Neuronal stem cell (in vitro differentiated cells): Measurements from ENCODE around the gene FRMD5.

ENCODE experiments used
- DNase-seq: peaks from one replicate; pipeline ENCODE4 v3.0.0-alpha.2; 2013; ENCODE audit warnings: low spot score
- H2AFZ ChIP-seq: one replicate; pipeline ENCODE4 v1.6.1; 2013; ENCODE audit warnings: mild to moderate bottlenecking, low read length, inconsistent platforms
- H2AK5ac ChIP-seq: 2 replicates; pipeline ENCODE4 v1.6.1; 2013; ENCODE audit warnings: low read depth, mild to moderate bottlenecking, inconsistent platforms, low read length, moderate library complexity, mixed read lengths
- H2BK120ac ChIP-seq: 2 replicates; pipeline ENCODE4 v1.6.1; 2013; ENCODE audit warnings: low read depth, mild to moderate bottlenecking, inconsistent platforms, low read length, moderate library complexity, mixed read lengths
- H2BK12ac ChIP-seq: one replicate; pipeline ENCODE4 v1.6.1; 2013; ENCODE audit warnings: low read length, inconsistent platforms
- H2BK15ac ChIP-seq: 2 replicates; pipeline ENCODE4 v1.6.1; 2013; ENCODE audit warnings: mild to moderate bottlenecking, low read length, inconsistent platforms, mixed read lengths
- H2BK5ac ChIP-seq: one replicate; pipeline ENCODE4 v1.6.1; 2013; ENCODE audit warnings: inconsistent platforms, mild to moderate bottlenecking, low read length, moderate library complexity
- H3K14ac ChIP-seq: one replicate; pipeline ENCODE4 v1.6.1; 2013; ENCODE audit warnings: low read length, inconsistent platforms
- H3K18ac ChIP-seq: 2 replicates; pipeline ENCODE4 v1.6.1; 2013; ENCODE audit warnings: low read length, inconsistent platforms
- H3K23ac ChIP-seq: 2 replicates; pipeline ENCODE4 v1.6.1; 2013; ENCODE audit warnings: low read depth, mild to moderate bottlenecking, mixed read lengths, low read length, inconsistent platforms; ENCODE audit not compliant: poor library complexity
- H3K27ac ChIP-seq: replicated peaks from 3 replicates; pipeline ENCODE4 v1.5.1; 2013; ENCODE audit warnings: low read length, inconsistent platforms
- H3K27me3 ChIP-seq, 3 experiments: 2 replicates each; pipeline ENCODE4 v1.6.1; 2013; ENCODE audit warnings: low read length in 3 of 3, mild to moderate bottlenecking in 2 of 3, inconsistent platforms in 1 of 3, low read depth in 1 of 3, mixed read lengths in 1 of 3, moderate library complexity in 1 of 3; ENCODE audit not compliant: control insufficient read depth in 3 of 3, insufficient read depth in 3 of 3
- H3K36me3 ChIP-seq, 2 donors: replicated peaks in 1 of 2; 2 replicates each; pipeline ENCODE4 v1.6.1; 2013; ENCODE audit warnings: low read length in 2 of 2; ENCODE audit not compliant: control insufficient read depth in 2 of 2, insufficient read depth in 2 of 2
- H3K4ac ChIP-seq: 2 replicates; pipeline ENCODE4 v1.6.1; 2013; ENCODE audit warnings: inconsistent platforms, mild to moderate bottlenecking, low read length, moderate library complexity
- H3K4me1 ChIP-seq, 2 donors: 1 replicate in 1 of 2; 2 replicates in 1 of 2; pipeline ENCODE4 v1.6.1; 2013; ENCODE audit warnings: low read length in 2 of 2, low read depth in 1 of 2; ENCODE audit not compliant: control insufficient read depth in 2 of 2, insufficient read depth in 1 of 2
- H3K4me2 ChIP-seq: one replicate; pipeline ENCODE4 v1.6.1; 2013; ENCODE audit warnings: mild to moderate bottlenecking, low read length, inconsistent platforms; ENCODE audit not compliant: insufficient read depth, poor library complexity, severe bottlenecking
- H3K4me3 ChIP-seq, 2 donors: 2 replicates each; pipeline ENCODE4 v1.5.1; 2013; ENCODE audit warnings: low read length in 2 of 2, mild to moderate bottlenecking in 2 of 2, inconsistent platforms in 1 of 2, moderate library complexity in 1 of 2
- H3K79me1 ChIP-seq: one replicate; pipeline ENCODE4 v1.6.1; 2013; ENCODE audit warnings: low read depth, mild to moderate bottlenecking, inconsistent platforms, low read length, moderate library complexity
- H3K9ac ChIP-seq: one replicate; pipeline ENCODE4 v1.6.1; 2013; ENCODE audit warnings: mild to moderate bottlenecking, low read depth, low read length, inconsistent platforms; ENCODE audit not compliant: poor library complexity
- H3K9me3 ChIP-seq, 2 donors: replicated peaks in 1 of 2; 2 replicates each; pipeline versions ENCODE3 to v1.6.1; 2013; ENCODE audit warnings: low read length in 2 of 2, mild to moderate bottlenecking in 2 of 2, inconsistent platforms in 1 of 2, low read depth in 1 of 2, mixed read lengths in 1 of 2, moderate library complexity in 1 of 2; ENCODE audit not compliant: control insufficient read depth in 2 of 2, insufficient read depth in 1 of 2
- H4K8ac ChIP-seq: one replicate; pipeline ENCODE4 v1.6.1; 2013; ENCODE audit warnings: low read depth, mild to moderate bottlenecking, inconsistent platforms, low read length, moderate library complexity
- H4K91ac ChIP-seq: one replicate; pipeline ENCODE4 v1.6.1; 2013; ENCODE audit warnings: low read length, low read depth, mild to moderate bottlenecking, inconsistent platforms; ENCODE audit not compliant: poor library complexity
- WGBS, 2 donors: extraction: QIAGEN DNeasy Blood & Tissue Kit; methylation state at CpG; one replicate each; pipeline ENCODE4 v1.1.7; 2013; ENCODE audit warnings: missing lambda C conversion rate in 2 of 2, mixed read lengths in 1 of 2; ENCODE audit not compliant: insufficient read length in 2 of 2, insufficient replicate concordance in 1 of 2; ENCODE audit errors: extremely low coverage in 2 of 2; 5-methylcytosine and 5-hydroxymethylcytosine counted together

Gene FRMD5

GRCh38 chr15:43948691-43949325 lies 246.3 kb downstream of the FRMD5 start:
- Histone ChIP-seq H3K23ac (no peak overlapping the region), H3K4me2 (no peak overlapping the region), H3K4me1 (peaks cover 0 to 2% of the 10 kb centered on the region in 2 donors), H2BK5ac (no peak overlapping the region), H3K4ac (no peak overlapping the region), H3K36me3 (no peaks in the 10 kb centered on the region), H3K27me3 (no peaks in the 10 kb centered on the region), H3K79me1 (peaks cover 3% of the 10 kb centered on the region), H4K8ac (no peak overlapping the region), H3K4me3 (no peak overlapping the region), H2BK15ac (no peak overlapping the region), H2AK5ac (no peak overlapping the region), H2BK120ac (no peak overlapping the region), H3K18ac (no peak overlapping the region), H3K27ac (no peak overlapping the region), H3K9ac (no peak overlapping the region), H4K91ac (no peak overlapping the region), H3K9me3 (no peaks in the 10 kb centered on the region), H2AFZ (no peak overlapping the region), H3K14ac (no peak overlapping the region), H2BK12ac (no peak overlapping the region)
- no CpG with 5 or more reads among the region's 1 CpG for WGBS, 2 donors
- DNase-seq: no peak

GRCh38 chr15:43943511-43943910 lies 251.6 kb downstream of the FRMD5 start:
- Histone ChIP-seq H3K4ac (no peak overlapping the region), H3K27me3 (no peaks in the 10 kb centered on the region), H2AK5ac (no peak overlapping the region), H3K23ac (no peak overlapping the region), H2AFZ (no peak overlapping the region), H3K4me2 (no peak overlapping the region), H2BK15ac (no peak overlapping the region), H3K9me3 (no peaks in the 10 kb centered on the region), H3K27ac (no peak overlapping the region), H2BK12ac (no peak overlapping the region), H2BK5ac (no peak overlapping the region), H3K36me3 (no peaks in the 10 kb centered on the region), H3K79me1 (no peaks in the 10 kb centered on the region), H4K91ac (no peak overlapping the region), H3K14ac (no peak overlapping the region), H3K4me1 (no peaks in the 10 kb centered on the region), H2BK120ac (no peak overlapping the region), H3K18ac (no peak overlapping the region), H3K4me3 (no peak overlapping the region), H3K9ac (no peak overlapping the region), H4K8ac (no peak overlapping the region)
- no peak for DNase-seq

DNA sequence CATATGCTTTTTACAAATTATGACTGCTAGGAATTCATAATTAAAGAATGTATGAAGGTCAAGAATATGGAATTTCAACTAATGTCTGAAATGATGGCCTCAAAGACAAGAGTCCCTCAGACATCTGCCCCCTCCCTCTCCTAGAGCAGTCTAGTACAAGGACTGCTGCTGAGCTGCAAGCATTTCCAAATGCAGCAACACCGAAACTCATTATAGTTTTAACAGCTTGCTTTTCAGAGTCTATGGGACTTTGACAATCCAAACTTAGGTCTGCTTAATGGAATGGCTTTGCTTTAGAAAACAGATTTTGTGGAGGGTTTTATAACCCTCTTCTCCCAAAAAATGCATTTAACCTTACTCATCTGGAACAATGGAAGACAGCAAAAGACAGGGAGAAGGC lies 252.9 kb downstream of the FRMD5 start:
- WGBS, 2 donors: no CpG with 5 or more reads among the region's 1 CpG
- no peak overlapping the region for H3K14ac ChIP-seq

DNA sequence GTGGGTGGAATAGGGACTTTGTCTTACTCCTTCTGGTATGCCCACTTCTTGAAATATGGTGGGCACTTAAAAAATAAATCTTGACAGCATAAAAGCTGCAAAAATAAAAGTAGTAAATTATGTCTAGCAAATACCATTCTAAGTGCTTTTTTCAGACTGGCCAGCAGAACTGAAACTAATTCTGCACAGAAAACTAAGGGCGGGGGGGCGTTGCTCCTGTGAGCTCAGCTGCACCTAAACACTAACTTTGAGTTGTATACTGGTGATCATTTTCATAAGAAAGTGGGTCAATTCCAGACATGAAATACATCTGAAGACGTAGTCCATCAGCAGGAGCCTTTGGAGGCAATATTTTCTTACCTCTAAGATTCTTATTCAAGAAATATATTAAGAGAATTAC lies 253.5 kb downstream of the FRMD5 start:
- no peaks in the 10 kb centered on the region for H3K36me3 ChIP-seq
- H3K18ac ChIP-seq: no peak overlapping the region
- no peak overlapping the region for H3K4ac ChIP-seq
- no peak overlapping the region for H2BK15ac ChIP-seq
- no peaks in the 10 kb centered on the region for H3K9me3 ChIP-seq
- H3K23ac ChIP-seq: no peak overlapping the region
- H3K27me3 ChIP-seq: no peaks in the 10 kb centered on the region
- no peak overlapping the region for H2AK5ac ChIP-seq
- H3K9ac ChIP-seq: no peak overlapping the region
- H3K4me3 ChIP-seq: no peak overlapping the region
- H3K27ac ChIP-seq: no peak overlapping the region
- H3K14ac ChIP-seq: no peak overlapping the region
- WGBS, 2 donors: no CpG with 5 or more reads among the region's 3 CpGs
- no peaks in the 10 kb centered on the region for H3K4me1 ChIP-seq
- DNase-seq: no peak
- no peak overlapping the region for H2AFZ ChIP-seq
- no peak overlapping the region for H4K91ac ChIP-seq
- no peak overlapping the region for H3K4me2 ChIP-seq
- no peak overlapping the region for H4K8ac ChIP-seq
- H2BK120ac ChIP-seq: no peak overlapping the region
- no peaks in the 10 kb centered on the region for H3K79me1 ChIP-seq
- no peak overlapping the region for H2BK5ac ChIP-seq
- no peak overlapping the region for H2BK12ac ChIP-seq

More for the DNA sequence above, 252.9 kb downstream of the FRMD5 start:
- Histone ChIP-seq H3K4me1 (no peaks in the 10 kb centered on the region), H2BK15ac (no peak overlapping the region), H3K4me3 (no peak overlapping the region), H3K23ac (no peak overlapping the region), H2BK5ac (no peak overlapping the region), H3K18ac (no peak overlapping the region), H2BK120ac (no peak overlapping the region), H2AK5ac (no peak overlapping the region), H3K4me2 (no peak overlapping the region), H2AFZ (no peak overlapping the region), H4K91ac (no peak overlapping the region), H3K27ac (no peak overlapping the region), H3K27me3 (no peaks in the 10 kb centered on the region), H4K8ac (no peak overlapping the region), H3K9me3 (no peaks in the 10 kb centered on the region), H3K9ac (no peak overlapping the region), H3K79me1 (no peaks in the 10 kb centered on the region), H3K4ac (no peak overlapping the region), H3K36me3 (no peaks in the 10 kb centered on the region), H2BK12ac (no peak overlapping the region)
- DNase-seq: no peak
